NCI-H446 (cell line): ENCODE results near the gene CBL.

Experiments
- DNase-seq, 2 experiments: peaks; one replicate each; lab custom pipeline; 2025; lab: John Stamatoyannopoulos, UW

Gene CBL

GRCh38 chr11:119334174-119334930, 128.2 kb downstream of the CBL start, which contains the start of gene RNF26:
Gene RNF26, plus strand, starts transcription at chr11:119334527. Its CDS starts 596 bp downstream, at chr11:119335123.
- peak; percentile 94 to 99 for DNase-seq

GRCh38 chr11:119335091-119335654, 129.0 kb downstream of the CBL start:
- no peak for DNase-seq

GRCh38 chr11:119335655-119336543, 129.8 kb downstream of the CBL start:
- DNase-seq = no peak

GRCh38 chr11:119336744-119337469, 130.8 kb downstream of the CBL start:
- no peak for DNase-seq

GRCh38 chr11:119337581-119338317, 131.6 kb downstream of the CBL start:
- DNase-seq = no peak

GRCh38 chr11:119338318-119338890, 132.3 kb downstream of the CBL start:
- DNase-seq = peak; percentile 61 to 69

GRCh38 chr11:119338965-119339588, 132.9 kb downstream of the CBL start:
- DNase-seq = no peak

- no peak for DNase-seq
Measured at GRCh38 chr11:119339589-119340334, 133.6 kb downstream of the CBL start.

- DNase-seq = no peak
Measured at GRCh38 chr11:119340335-119341221, 134.4 kb downstream of the CBL start, which contains the start of gene C1QTNF5. Gene C1QTNF5, minus strand, starts transcription at chr11:119340883. Its CDS starts 486 bp downstream, at chr11:119340397.

- no peak for DNase-seq
Measured at GRCh38 chr11:119341222-119342022, 135.3 kb downstream of the CBL start.

- DNase-seq = no peak
Measured at GRCh38 chr11:119342023-119342300, 135.8 kb downstream of the CBL start.

GRCh38 chr11:119342362-119343130, 136.4 kb downstream of the CBL start:
- DNase-seq = no peak

GRCh38 chr11:119343726-119344125, 137.6 kb downstream of the CBL start:
- no peak for DNase-seq

- no peak for DNase-seq
Measured at GRCh38 chr11:119344291-119345010, 138.3 kb downstream of the CBL start.

- no peak for DNase-seq
Measured at GRCh38 chr11:119345685-119346084, 139.5 kb downstream of the CBL start.

GRCh38 chr11:119346605-119347004, 140.5 kb downstream of the CBL start, which contains the start of gene MFRP:
Gene MFRP, minus strand, starts transcription at chr11:119346705. Its CDS starts 192 bp downstream, at chr11:119346513.
- no peak for DNase-seq
